Stimulated activated CD4-positive, alpha-beta T cell treated with anti-CD3 and anti-CD28 coated beads, Interleukin-15, amount 100 ng/mL, for 48 hours (primary cell): Measurements from ENCODE around the gene DOCK3.
"Not testable (repeated sequence)": the region's sequence is repeated elsewhere in the genome, so short reads cannot be mapped to it uniquely, and the experiment has no call there.

ENCODE experiments used
- DNase-seq, 2 donors: peaks; one replicate each; pipeline ENCODE4 v3.0.0-alpha.2; 2020; ENCODE audit warnings: low read depth in 2 of 2

DOCK3 gene

GRCh38 chr3:50874876-50875275 is 200.1 kb downstream of the DOCK3 start:
- not testable (repeated sequence) for DNase-seq

GRCh38 chr3:50876947-50877346 is 202.2 kb downstream of the DOCK3 start:
- DNase-seq, result no peak

DNA sequence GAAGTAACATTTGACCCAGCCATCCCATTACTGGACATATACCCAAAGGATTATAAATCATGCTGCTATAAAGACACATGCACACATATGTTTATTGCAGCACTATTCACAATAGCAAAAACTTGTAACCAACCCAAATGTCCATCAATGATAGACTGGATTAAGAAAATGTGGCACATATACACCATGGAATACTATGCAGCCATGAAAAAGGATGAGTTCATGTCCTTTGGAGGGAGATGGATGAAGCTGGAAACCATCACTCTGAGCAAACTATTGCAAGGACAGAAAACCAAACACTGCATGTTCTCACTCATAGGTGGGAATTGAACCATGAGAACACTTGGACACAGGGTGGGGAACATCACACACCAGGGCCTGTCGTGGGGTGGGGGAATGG is 208.0 kb downstream of the DOCK3 start:
- not testable (repeated sequence) for DNase-seq

GRCh38 chr3:50883755-50884154 is 209.0 kb downstream of the DOCK3 start:
- no peak for DNase-seq

- DNase-seq, result no peak
Observed at GRCh38 chr3:50885070-50885850, 210.5 kb downstream of the DOCK3 start.

GRCh38 chr3:50890688-50891344 is 216.1 kb downstream of the DOCK3 start:
- DNase-seq, result no peak

DNA sequence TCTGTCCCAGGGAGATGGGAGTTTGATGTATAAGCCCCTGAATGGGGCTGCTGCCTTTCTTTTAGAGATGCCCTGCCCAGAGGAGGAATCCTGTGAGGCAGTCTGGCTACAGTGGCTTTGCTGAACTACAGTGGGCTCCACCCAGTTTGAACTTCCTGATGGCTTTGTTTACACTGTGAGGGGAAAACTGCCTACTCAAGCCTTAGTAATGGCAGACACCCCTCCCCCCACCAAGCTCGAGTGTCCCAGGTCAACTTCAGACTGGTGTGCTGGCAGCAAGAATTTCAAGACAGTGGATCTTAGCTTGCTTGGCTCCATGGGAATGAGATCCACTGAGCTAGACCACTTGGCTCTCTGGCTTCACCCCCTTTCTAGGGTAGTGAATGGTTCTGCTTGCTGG is 226.4 kb downstream of the DOCK3 start:
- not testable (repeated sequence) for DNase-seq

GRCh38 chr3:50912746-50913145 is 238.0 kb downstream of the DOCK3 start:
- DNase-seq, result no peak

GRCh38 chr3:50913260-50913659 is 238.5 kb downstream of the DOCK3 start:
- DNase-seq, result no peak

DNA sequence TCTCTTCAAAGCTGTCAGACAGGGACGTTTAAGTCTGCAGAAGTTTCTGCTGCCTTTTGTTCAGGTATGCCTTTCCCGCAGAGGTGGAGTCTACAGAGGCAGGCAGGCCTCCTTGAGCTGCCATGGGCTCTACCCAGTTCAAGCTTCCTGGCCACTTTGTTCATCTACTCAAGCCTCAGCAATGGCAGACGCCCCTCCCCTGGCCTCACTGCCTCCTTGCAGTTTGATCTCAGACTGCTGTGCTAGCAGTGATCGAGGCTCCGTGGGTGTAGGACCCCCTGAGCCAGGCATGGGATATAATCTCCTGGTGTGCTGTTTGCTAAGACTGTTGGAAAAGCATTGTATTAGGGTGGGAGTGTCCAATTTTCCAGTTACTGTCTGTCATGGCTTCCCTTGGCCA is 247.3 kb downstream of the DOCK3 start:
- DNase-seq, result not testable (repeated sequence)

GRCh38 chr3:50923955-50924354 is 249.2 kb downstream of the DOCK3 start:
- no peak for DNase-seq

DNA sequence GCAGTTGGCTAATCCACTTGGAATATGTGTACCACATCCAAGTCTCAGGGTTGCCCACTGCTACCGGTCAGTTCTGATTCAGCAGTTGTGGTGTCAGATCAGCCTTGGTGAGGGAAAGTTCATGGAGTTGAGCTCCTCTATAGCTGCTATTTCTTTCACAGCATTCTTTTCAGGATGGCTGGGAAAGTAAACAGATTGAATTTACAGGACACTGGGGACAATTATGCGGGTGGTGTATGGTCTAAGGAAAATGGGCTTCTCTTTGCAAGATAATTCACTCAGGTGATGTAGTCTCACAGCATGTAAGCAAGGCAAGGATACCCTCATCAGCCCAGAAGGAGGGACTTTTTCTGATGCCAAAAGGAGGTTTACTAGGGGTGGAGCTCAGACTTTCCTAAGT is 249.9 kb downstream of the DOCK3 start:
- no peak for DNase-seq

GRCh38 chr3:50926868-50927267 is 252.1 kb downstream of the DOCK3 start:
- DNase-seq, result no peak

- no peak for DNase-seq
Observed at GRCh38 chr3:50930371-50931208, 255.9 kb downstream of the DOCK3 start.

- not testable (repeated sequence) for DNase-seq
Observed at GRCh38 chr3:50932918-50933317, 258.2 kb downstream of the DOCK3 start.

DNA sequence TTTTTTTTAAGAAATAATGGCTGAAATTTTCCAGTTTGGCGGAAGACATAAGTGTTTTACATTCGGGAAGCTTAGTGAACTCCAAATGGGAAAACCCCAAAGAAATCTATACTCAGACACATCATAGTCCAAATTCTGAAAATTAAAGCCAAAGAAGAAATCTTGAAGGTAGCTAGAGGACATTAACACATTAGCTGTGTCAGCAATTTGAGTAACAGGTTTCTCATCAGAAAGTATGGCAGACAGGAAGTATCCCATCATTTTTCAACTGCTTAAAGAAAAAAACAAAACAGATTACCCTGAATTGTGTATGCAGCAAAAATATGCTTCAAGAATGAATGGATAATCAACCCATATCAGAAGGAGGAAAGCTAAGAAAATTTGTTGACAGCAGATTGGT is 261.7 kb downstream of the DOCK3 start:
- DNase-seq, result no peak

DNA sequence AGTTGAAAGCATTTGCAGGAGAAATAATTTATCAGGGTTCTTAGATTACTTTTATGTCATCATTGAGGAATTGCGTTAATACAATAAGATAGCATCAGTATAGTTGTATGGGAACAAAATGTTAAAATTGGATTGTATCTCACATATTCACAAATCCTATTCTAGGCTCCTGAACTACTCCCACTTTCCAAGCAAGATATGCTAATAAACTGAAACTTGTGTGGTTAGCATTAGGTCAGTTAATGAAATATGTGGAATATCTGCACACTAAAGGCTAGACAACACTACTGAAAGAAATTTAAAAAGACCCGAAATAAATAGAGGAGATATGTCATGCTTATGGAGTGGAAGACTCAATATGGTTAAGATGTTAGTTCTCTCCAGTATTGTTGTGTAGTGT is 272.7 kb downstream of the DOCK3 start:
- no peak for DNase-seq

- DNase-seq, result no peak
Observed at GRCh38 chr3:50950591-50950990, 275.9 kb downstream of the DOCK3 start.

DNA sequence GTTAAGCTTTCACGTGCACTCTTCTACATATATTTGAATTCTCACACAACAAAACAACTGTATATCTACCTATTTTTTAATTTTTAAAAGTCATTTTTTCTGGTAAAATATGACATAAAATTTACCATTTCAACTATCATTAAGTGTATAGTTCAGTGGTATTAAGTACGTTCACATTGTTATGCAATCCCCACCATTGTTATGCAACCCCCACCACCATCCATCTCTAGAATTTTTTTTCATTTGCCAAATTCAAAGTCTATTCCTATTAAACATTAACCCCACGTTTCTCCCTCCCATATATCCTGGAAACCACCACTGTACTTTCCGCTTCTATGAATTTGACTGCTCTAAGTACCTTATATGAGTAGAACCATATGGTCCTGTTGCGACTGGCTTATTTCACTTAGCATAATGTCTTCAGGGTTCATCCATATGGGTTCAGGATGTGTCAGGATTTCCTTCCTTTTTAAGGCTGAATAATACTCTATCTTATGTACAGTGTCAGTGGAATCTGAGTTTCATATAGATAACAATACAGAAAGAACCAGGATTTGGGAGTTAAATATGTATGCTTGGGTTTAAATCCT is 279.2 kb downstream of the DOCK3 start:
- DNase-seq, result no peak

DNA sequence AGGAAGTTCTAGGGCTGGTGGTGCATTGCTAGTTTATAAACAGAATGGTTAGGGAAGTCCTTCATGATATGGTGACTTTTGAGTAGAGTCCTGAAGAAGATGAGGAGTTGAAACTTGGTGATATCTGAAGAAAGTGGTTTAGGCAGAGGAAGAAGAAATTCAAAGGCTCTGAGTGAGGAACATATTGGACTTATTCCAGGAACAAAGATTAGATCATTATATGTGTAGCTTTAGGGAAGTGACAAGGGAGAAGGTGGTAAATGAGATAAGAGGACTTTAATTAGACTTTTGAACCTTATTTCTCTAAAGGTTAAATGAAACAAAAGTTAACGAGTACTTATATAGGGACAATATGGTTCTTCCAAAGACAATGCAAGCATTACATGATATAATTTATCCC is 286.7 kb downstream of the DOCK3 start:
- DNase-seq, result no peak

GRCh38 chr3:50971487-50971924 is 296.8 kb downstream of the DOCK3 start:
- DNase-seq, result peak; percentile 14 to 19

GRCh38 chr3:50972029-50972428 is 297.3 kb downstream of the DOCK3 start:
- no peak for DNase-seq
